HG03097 (cell line): ENCODE measurements around the gene DLG2.
"Not testable (repeated sequence)": the region's sequence is repeated elsewhere in the genome, so short reads cannot be mapped to it uniquely, and the experiment has no call there.

ENCODE experiments used
- ATAC-seq: cut with Tn5 transposase; IDR thresholded peaks from one replicate; pipeline ENCODE4 v1.9.1; 2021; ENCODE audit not compliant: unreplicated experiment, low FRiP score

Gene DLG2

DNA sequence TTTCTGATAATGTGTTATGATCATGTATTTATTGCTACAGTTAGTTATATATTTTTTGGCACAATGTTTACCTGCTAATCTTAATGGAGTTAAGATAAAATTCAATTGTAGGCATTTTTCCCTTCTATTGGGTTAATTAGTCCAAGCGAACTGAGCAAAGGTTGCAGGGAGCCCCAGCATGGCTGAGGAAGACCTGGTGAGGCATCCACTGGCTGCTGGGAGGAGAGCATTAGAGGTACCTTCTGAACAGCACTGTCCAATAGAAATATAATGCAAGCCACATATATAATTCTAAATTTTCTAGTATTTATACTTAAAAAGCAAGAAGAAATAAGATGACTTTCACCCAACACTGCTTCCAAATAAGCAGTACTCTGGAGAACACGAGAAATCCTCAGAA, 19.9 kb upstream of the DLG2 start:
- ATAC-seq = peak; percentile 9

DNA sequence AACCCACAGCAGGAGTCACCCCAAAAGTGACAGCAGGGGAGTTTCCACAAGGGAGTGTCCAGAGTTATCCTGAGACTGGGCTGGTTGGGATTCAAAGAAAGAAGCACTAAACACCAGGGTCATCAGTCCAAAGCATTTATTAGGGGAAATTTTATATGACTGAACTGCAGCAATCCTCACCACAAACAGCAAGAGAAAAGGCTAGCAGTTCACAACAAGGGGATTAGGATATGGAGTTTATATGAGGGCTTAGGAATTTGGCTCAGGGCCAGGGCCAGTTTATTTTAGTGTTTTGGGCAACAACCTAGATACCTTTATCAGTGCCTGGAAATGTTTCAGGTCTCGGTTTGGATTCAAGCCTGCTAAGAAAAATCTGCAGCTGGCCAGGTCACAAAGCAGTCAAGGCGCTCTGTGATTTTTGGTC, 16.1 kb upstream of the DLG2 start:
- no peak for ATAC-seq

DNA sequence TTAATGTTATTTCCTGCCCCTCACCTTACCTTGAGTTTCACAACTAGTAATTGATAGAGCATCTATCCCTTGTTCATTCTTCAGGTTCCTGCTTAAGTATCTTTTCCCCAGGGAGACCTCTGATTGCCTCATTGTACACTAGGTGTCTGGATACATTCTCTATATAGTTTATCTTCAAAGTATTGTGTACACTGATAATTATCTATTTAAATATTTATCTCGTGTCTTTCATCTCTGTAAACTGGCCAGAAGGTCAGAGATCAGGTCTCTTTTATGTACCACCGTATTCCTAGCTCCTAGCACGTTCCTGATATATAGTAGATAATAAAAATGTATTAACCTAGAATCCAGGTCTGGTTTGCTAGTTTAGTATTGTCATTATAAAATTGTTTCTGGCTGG, 7.6 kb upstream of the DLG2 start:
- ATAC-seq = no peak

DNA sequence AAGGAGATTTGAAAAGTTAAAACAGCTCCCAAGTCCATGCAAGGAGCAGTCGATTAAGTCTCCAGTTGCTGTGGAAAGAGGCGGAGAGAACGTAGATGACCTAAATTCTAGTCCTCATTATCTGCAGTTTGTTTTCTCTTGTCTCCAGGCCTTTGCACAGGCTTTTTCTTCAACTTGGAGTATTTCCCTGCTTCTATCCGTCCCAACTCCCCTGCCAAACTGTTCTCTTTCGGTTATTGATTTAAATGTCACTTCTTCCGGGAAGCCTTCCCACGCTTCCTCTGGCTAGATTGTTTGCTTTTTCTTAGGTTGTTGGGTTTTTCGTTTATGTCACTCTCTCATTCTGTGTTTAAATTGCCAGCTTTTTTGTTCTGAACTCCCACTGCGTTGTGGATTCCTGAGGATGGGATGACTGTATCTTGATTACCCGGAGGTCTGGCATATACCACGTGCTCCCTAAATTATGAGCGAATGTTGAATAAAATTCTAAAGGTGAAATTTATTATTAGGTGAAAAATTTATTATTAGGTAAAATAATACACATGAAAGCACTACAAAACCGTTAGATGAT, 1.7 kb upstream of the DLG2 start:
- no peak for ATAC-seq

DNA sequence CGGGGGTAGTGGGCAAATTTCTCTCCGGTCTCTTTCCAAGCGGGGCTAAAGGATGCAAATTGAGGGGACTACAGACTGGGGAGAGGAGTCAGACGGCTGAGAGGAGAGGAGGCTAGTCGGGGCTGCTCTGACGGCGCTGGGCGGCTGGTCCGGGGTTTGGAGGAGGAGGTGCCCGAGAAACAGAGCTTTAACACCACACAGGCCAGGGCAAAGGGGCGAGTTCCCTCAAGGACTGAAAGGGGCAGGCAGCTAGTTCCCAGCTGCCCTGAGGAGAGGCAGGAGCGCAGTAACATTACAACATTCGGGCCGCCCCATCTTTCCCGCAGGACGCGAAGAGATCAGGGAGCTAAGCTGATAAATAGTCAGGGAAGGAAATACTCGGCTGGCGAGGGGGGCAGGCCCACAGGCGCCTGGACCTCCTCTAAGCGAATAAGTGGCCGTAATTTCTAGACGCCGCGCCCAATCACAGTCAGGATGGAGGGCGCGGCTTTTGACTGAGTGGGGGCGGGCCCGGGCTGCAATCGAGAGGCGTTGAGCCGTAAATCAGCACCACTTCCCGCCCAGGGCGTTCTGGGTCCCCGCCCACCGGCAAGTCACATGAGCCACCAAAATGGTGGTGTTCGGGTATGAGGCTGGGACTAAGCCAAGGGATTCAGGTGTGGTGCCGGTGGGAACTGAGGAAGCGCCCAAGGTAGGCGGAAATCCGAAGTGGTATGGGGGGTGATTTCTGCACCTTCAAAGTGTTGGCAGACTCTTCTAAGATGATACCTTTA, 1.0 kb upstream of the DLG2 start, which contains the start of gene TMEM126B:
TSS of gene TMEM126B (plus strand) at position 596 of the 773 bp plus-strand sequence. CDS start at position 611, 15 bp downstream.
- peak; percentile 99 for ATAC-seq

DNA sequence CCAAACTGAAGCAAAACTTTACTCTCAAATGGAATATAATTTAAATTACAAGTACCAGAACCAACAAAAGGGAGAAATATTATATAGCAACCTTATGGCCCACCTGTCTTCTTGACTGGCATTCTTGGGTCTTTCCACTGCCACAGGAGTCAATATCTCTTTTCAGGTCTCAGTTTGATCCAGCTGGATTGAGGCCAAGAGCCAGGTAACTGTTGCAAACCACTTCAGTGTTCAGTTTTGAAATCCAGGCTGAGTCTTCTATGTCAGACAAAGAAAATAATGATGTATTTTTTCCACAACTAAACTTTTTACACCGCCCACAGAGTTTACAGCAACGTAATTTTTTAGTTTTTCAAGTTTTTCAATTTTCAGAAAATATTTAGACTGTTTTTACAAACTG, 648 bp downstream of the DLG2 start:
- ATAC-seq = no peak

DNA sequence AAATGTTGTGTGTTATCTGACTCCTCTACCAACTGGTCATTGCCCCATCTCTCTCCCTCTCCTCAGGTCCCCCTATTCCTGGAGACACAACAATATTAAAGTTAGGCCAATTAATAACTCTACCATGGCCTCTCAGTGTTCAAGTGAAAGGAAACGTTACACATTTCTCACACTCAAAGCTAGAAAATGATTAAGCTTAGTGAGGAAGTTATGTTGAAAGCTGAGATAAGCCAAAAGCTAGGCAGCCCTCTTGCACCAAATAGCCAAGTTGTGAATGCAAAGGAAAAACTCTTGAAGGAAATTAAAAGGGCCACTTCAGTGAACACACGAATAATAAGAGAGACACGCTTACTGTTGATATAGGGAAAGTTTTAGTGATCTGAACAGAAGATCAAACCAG, 6.9 kb downstream of the DLG2 start:
- no peak for ATAC-seq

DNA sequence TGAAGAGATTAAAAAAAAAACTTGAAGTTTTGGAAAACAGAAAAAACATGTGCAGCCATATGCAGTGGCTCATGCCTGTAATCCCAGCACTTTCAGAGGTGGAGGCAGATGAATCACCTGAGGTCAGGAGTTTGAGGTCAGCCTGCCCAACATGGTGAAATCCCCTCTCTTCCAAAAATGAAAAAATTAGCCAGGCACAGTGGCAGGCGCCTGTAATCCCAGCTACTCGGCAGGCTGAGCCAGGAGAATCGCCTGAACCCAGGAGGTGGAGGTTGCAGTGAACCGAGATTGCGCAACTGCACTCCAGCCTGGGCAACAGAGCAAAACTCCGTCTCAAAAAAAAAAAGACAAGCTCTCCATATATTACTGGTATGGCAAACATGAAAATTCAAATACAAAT, 7.6 kb downstream of the DLG2 start:
- ATAC-seq = no peak

DNA sequence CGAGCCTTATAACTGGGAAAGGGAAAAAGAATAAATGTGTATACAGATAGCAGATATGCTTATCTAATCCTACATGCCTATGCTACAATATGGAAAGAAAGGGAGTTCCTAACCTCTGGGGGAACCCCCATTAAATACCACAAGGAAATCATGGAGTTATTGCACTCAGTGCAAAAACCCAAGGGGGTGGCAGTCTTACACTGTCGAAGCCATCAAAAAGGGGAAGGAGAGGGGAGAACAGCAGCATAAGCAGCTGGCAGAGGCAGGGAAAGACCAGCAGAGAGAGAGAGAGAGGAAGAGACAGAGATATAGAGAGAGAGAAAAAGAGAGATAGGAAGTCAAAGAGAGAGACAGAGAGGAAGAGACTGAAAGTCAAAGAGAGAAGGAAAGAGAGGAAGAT, 15.5 kb downstream of the DLG2 start:
- ATAC-seq = not testable (repeated sequence)

DNA sequence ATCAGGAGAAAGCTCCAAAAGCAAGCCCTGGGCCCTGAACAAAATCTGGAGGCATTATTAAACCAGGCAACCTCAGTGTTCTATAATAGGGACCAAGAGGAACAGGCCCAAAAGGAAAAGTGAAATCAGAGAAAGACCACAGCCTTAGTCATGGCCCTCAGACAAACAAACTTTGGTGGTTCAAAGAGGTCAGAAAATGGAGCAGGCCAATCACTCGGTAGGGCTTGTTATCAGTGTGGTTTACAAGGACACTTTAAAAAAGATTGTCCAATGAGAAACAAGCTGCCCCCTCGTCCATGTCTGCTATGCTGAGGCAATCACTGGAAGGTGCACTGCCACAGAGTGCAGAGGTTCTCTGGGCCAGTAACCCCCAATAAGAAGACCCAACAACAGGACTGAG, 17.9 kb downstream of the DLG2 start:
- not testable (repeated sequence) for ATAC-seq

DNA sequence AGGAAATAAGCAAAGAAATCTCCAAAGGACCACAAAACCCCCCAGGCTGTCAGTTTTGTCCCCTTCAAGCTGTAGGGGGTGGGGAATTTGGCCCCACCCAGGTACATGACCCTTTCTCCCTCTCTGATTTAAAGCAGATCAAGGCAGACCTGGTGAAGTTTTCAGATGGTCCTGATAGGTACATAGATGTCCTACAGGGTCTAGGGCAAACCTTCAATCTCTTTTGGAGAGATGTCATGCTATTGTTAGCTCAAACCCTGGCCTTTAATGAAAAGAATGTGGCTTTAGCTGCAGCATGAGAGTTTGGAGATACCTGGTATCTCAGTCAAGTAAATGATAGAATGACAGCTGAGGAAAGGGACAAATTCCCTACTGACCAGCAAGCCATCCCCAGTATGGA, 18.5 kb downstream of the DLG2 start:
- ATAC-seq = not testable (repeated sequence)

DNA sequence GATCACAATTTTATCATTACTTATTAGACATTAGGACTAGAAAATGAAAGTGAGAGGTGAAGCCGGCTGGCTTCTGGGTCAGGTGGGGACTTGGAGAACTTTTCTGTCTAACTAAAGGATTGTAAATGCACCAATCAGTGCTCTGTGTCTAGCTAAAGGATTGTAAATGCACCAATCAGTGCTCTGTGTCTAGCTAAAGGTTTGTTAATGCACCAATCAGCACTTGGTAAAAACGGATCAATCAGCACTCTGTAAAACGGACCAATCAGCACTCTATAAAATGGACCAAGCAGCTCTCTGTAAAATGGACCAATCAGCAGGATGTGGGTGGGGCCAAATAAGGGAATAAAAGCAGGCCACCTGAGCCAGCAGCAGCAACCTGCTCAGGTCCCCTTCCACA, 20.9 kb downstream of the DLG2 start:
- not testable (repeated sequence) for ATAC-seq

DNA sequence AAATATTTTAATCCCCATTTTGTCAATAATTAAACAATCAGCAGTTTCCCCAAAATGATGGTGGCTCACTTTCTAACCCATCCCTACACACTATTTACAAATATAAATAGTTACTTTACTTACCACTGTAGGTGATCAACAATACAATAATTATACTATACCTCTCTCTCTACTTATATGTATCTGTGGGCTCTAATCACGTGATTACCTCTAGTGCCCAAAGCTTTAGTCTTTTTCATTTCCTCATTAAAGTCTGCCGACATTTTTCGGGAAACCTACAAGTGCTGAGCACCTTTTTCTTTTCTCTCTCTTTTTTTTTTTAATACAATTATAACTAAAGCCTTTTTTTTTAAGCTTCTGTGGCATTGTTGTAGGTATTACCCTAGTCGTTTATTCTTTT, 23.9 kb downstream of the DLG2 start:
- ATAC-seq = no peak

DNA sequence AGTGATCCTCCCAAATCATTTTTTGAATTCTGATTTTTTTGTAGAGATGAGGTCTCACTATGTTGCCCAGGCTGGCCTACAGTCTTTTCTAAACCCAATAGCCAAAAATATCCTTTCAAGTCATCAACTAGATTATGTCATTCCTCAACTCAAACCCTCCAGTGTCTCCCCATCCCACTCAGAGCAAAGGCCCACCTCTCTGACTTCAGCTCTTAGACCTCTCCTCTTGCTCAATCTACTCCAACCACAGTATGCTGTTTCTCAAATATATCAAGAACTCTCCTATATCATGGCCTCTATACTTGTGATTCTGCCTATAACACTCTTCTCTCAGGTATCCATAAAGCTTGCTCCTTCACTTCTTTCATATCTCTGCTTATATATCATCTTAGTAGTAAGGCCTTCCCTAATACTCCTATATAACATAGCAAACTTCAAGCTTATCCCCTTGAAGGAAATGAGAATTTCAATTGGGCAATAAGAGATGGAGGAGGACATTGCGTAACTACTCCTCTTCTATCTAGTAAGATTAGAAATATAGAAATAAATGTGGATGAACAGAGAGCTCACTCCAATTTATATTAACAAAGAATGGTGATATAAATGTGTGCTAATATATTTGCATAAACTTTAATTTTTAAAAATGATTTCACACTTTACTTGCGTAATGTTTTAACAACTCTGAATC, 24.5 kb downstream of the DLG2 start:
- no peak for ATAC-seq

DNA sequence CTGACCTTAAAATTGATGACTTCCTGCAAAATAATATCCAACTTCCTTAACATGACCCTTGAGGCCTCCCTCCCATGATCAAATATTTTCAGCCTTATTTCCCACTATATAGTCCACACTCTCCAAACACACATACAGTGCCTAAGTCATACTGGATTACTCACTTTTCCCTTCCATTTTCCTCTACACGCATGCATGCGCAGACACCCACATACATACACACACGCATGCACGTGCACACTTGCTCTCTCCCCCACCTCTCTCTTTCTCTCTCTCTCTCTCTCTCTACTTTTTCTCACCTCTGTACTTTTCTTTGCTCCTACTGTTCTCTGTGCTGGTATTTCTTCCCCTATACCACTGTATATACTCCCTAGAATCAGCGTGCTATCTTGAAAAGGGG, 28.1 kb downstream of the DLG2 start:
- ATAC-seq = no peak

DNA sequence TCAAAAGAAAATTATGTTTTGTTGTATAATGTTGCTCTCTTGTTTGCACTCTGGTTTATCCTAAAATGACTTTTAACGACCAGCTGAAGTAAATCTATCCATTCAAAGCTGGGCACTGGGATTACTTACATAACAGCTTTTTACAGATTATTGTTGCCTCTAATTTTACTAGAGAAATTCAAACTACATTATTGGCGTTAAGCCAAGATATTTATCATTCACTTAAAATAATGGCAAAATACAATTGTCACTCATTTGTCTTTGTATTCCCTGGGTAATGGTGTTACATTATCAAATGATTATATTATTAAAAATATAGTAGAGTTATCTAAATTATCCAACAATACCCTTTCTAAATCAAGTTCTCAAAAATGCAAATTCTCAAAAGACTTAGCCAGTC, 30.3 kb downstream of the DLG2 start:
- no peak for ATAC-seq

DNA sequence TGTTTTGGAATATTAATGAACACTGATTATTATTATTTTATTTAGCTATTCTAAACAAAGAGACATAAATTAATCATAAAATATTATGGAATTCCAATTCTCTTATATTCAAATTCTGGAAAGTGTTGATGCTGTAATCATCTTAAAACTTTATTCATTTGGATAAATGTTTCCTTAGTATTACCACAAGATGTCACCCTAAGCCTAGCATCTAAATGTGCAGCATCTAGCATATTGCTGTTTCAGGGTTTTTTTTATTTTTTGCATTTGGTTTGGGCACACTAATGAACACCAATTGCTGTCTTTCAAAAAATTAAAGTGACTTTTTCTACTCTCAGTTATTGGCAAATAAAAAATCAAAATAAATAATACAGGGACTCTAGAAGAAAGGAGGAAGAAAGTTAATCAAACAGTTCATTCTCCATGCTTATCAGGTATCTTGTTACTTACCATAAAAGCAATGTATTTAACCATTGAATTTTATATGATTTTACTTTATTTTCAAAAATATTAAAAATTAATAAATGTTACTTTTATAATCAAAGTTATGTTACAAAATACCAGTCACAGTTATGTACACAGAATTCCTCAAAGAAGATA, 31.8 kb downstream of the DLG2 start:
- ATAC-seq = no peak

DNA sequence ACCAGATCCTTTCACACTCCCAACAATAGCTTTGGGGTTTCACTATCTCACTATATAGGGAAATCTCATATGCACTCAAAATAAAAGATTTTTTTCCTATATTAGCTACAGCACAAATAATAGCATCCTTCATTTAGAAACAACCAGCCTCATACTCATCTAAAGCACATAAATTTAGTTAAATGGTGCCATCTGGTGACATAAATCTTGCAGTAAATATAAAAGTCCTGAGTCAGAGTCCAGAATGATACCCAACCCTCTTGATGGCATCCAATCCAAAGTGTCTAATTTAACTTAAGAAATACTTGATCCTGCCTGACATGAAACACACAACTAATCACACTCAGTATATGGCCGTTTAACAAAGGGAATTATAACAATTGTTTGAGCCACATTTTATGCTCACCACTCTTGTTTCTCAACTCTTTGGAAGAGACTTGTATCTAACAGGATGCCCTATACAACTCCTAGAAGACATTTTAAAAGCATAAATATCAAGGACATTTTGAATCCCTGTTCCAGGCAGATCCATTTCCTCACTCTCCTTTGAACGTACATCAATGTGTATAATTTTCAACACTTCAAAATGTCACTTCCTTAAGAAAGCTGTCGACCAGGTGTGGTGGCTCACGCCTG, 36.2 kb downstream of the DLG2 start:
- ATAC-seq = no peak

DNA sequence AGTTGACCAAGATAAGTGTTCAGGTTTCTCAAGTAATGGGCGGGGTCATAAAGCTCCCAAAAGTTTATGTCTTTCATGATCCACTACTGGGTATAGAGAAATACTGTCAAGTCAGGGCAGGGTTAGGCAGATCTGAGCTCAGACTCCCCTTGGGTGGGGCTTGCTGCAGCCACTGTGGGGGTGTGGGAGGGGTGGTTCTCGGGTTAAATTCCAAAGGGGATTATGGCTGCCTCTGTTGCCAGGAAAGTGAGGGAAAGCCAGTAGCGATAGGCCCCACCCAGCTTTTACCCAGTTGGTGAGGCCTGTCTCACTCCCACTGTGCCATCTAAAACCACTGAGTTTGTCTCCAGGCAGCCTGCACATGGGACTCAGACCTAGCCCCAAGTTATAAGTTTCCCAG, 37.8 kb downstream of the DLG2 start:
- ATAC-seq = no peak

DNA sequence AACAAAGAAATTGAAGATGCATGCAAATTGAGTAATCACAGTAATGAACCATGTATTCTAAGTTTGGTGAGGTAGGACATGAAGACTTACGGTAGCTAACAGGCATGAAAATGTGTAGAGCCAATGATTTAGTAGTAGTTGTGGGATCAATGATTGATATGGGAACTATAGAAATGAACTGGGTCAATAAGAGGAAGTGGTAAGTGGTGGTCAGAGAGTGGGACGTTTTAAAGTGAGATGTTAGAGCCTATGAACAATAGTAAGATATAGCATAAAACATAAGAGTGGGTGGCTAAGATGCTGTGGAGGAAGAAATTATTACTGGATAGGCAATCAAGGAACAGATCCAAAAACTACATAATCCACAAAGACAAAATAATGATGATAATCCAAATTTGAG, 45.0 kb downstream of the DLG2 start:
- no peak for ATAC-seq

DNA sequence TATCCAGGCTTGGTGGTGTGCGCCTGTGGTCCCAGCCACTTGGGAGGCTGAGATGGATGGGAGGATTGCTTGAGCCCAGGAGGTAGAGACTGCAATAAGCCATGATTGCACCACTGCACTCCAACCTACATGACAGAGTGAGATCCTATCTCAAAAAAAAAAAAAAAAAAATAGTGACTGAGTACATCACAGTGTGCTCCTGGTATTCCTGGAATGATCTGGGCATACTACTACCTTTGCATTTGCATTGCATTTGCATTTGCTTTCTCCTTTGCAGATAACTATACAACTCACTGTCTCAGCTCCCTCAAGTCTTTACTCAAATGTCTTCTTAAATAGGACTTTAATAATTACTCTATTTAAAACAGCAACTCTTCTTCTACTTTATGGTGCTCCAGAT, 51.8 kb downstream of the DLG2 start:
- no peak for ATAC-seq
